Peyer's patch (tissue), 4 donors: ENCODE results near the gene KITLG. TPM values are rescaled to one million over a fixed set of nuclear protein-coding genes. Genes with fewer than 3 reads are reported as not detected.

ENCODE experiments used
- DNase-seq, 3 donors: peaks; one replicate each; pipeline ENCODE4 v3.0.0-alpha.2; 2017 to 2019
- H3K27ac ChIP-seq, 4 donors: fragments of 200-600 bp; sonication (generic); one replicate each; pipeline ENCODE4 v1.5.1; 2016 to 2019
- H3K27me3 ChIP-seq, 2 donors: fragments of 200-600 bp; sonication (generic); one replicate each; pipeline ENCODE4 v1.5.1; 2019
- H3K36me3 ChIP-seq, 3 donors: fragments of 200-600 bp; sonication (generic); one replicate each; pipeline ENCODE4 v1.5.1; 2016 to 2019
- H3K4me1 ChIP-seq, 4 donors: fragments of 200-600 bp; sonication (generic); one replicate each; pipeline ENCODE4 v1.5.1; 2016 to 2019
- H3K4me3 ChIP-seq, 4 donors: fragments of 200-600 bp; sonication (generic); 1 replicate in 3 of 4; 2 replicates in 1 of 4; pipeline ENCODE4 v1.5.1; 2016 to 2019; ENCODE audit warnings: mild to moderate bottlenecking in 1 of 4
- H3K9me3 ChIP-seq, 4 donors: fragments of 200-600 bp; sonication (generic); one replicate each; pipeline ENCODE4 v1.5.1; 2016 to 2019; ENCODE audit warnings: mild to moderate bottlenecking in 1 of 4
- CTCF ChIP-seq, 6 experiments: fragments of 450-650 bp in 4 of 6; fragments of 200-600 bp in 2 of 6; sonication (generic) in 1 of 6; IDR thresholded peaks; one replicate each; pipeline ENCODE4 v1.5.1; 2017 to 2019; ENCODE audit warnings: antibody characterized with exemption in 6 of 6, mild to moderate bottlenecking in 3 of 6, moderate library complexity in 1 of 6
- POLR2A ChIP-seq, 2 donors: fragments of 450-650 bp; IDR thresholded peaks; one replicate each; pipeline ENCODE4 v1.5.1; 2017; ENCODE audit warnings: antibody characterized with exemption in 2 of 2, mild to moderate bottlenecking in 2 of 2, moderate library complexity in 2 of 2
- small RNA-seq, 2 donors: library from RNA; depleted of rRNA; stranded (forward); fragments of <200 nt; gene quantifications; one replicate each; pipeline ENCODE3, GENCODE V24; 2016
- total RNA-seq, 4 donors: library from RNA; depleted of rRNA; stranded (reverse); fragments of >200 nt; gene quantifications; one replicate each; pipeline ENCODE4 v1.1.0, GENCODE V29; 2016

The KITLG gene
- total RNA-seq, 4 donors from 2014 or later = 5.2 to 29.7 (median 9.3) TPM

- DNase-seq = no peak
- Histone ChIP-seq H3K27ac (no peak overlapping the region), H3K36me3 (no peaks in the 10 kb centered on the region), H3K9me3 (no peaks in the 10 kb centered on the region), H3K4me1 (no peaks in the 10 kb centered on the region), H3K4me3 (no peak overlapping the region), H3K27me3 (no peaks in the 10 kb centered on the region)
- TF ChIP-seq CTCF (IDR thresholded peaks at IDR 0.05) (no peak), POLR2A (IDR thresholded peaks at IDR 0.05) (no peak)
Measured at GRCh38 chr12:88451205-88451604, 129.1 kb downstream of the KITLG start.

GRCh38 chr12:88450136-88450535 is 130.1 kb downstream of the KITLG start:
- TF ChIP-seq CTCF (IDR thresholded peaks at IDR 0.05) (no peak), POLR2A (IDR thresholded peaks at IDR 0.05) (no peak)
- H3K27me3 ChIP-seq = no peaks in the 10 kb centered on the region
- DNase-seq = no peak
- no peak overlapping the region for H3K4me3 ChIP-seq
- H3K9me3 ChIP-seq = no peaks in the 10 kb centered on the region
- H3K4me1 ChIP-seq = no peaks in the 10 kb centered on the region
- H3K27ac ChIP-seq = no peak overlapping the region
- no peaks in the 10 kb centered on the region for H3K36me3 ChIP-seq

- Histone ChIP-seq H3K4me1 (no peaks in the 10 kb centered on the region), H3K36me3 (no peaks in the 10 kb centered on the region), H3K27me3 (no peaks in the 10 kb centered on the region), H3K4me3 (no peak overlapping the region), H3K27ac (no peak overlapping the region), H3K9me3 (no peaks in the 10 kb centered on the region)
- DNase-seq = no peak
- no peak for TF ChIP-seq POLR2A (IDR thresholded peaks at IDR 0.05)
- no peak for TF ChIP-seq CTCF (IDR thresholded peaks at IDR 0.05)
Measured at GRCh38 chr12:88448337-88448915, 131.8 kb downstream of the KITLG start.

- no peak for TF ChIP-seq CTCF (IDR thresholded peaks at IDR 0.05)
- no peak for TF ChIP-seq POLR2A (IDR thresholded peaks at IDR 0.05)
- no peak overlapping the region for H3K4me3 ChIP-seq
Measured at GRCh38 chr12:88445705-88446394, 134.4 kb downstream of the KITLG start.

GRCh38 chr12:88444481-88444880 is 135.8 kb downstream of the KITLG start:
- Histone ChIP-seq H3K9me3 (no peaks in the 10 kb centered on the region), H3K4me1 (no peaks in the 10 kb centered on the region), H3K27ac (no peak overlapping the region), H3K4me3 (no peak overlapping the region), H3K27me3 (no peaks in the 10 kb centered on the region), H3K36me3 (no peaks in the 10 kb centered on the region)
- TF ChIP-seq POLR2A (IDR thresholded peaks at IDR 0.05) = no peak
- DNase-seq = no peak

More at GRCh38 chr12:88445705-88446394, 134.4 kb downstream of the KITLG start:
- Histone ChIP-seq H3K27me3 (no peaks in the 10 kb centered on the region), H3K36me3 (no peaks in the 10 kb centered on the region), H3K9me3 (no peaks in the 10 kb centered on the region), H3K4me1 (no peaks in the 10 kb centered on the region), H3K27ac (no peak overlapping the region)
- no peak for DNase-seq

Small RNAs within 50 kb of the gene (small RNA-seq; reads per million reads assigned to genes)
- gene RNU1-117P = 0 to 0.32 reads per million in 2 donors
